ENCODE data around the gene PPIP5K2. TPM values are rescaled to one million over a fixed set of nuclear protein-coding genes. Genes with fewer than 3 reads are reported as not detected.
"Not testable (repeated sequence)": the region's sequence is repeated elsewhere in the genome, so short reads cannot be mapped to it uniquely, and the experiment has no call there.

The PPIP5K2 gene
- polyA plus RNA-seq, 2 donors, result 10.5 to 15.1 TPM

DNA sequence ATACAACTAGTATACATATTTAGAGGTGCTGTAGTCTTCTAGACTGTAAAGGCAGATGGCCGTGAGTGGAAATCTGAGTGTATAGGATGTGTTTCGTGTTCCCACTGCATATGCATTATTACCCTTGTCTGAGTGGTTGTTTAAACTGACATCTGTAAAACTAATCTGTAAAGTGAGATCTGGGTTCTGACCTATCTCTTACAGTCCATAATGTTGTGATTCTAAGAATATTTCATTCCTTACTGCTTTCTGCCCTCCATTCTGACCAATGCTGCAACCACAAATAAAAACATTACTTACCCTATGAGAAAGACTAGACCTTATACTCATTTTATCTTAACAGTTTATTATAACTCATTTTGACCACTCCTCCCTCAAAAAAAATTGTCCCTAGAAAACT lies 90.9 kb downstream of the PPIP5K2 start:
- WGBS, 2 donors, result 98 to 100% methylated on average over 2 of the region's 2 CpGs
- no peaks in the 10 kb centered on the region for H3K36me3 ChIP-seq (ENCODE audit: control insufficient read depth in 2 of 2, insufficient read depth in 2 of 2, low read length in 1 of 2)
- no peak overlapping the region for H3K4me3 ChIP-seq (ENCODE audit: low read depth in 1 of 2, low read length in 2 of 2)
- no peaks in the 10 kb centered on the region for H3K4me1 ChIP-seq (ENCODE audit: control insufficient read depth in 2 of 2, insufficient read depth in 2 of 2, low read length in 1 of 2)
- no peaks in the 10 kb centered on the region for H3K9me3 ChIP-seq (ENCODE audit: control insufficient read depth in 2 of 2, insufficient read depth in 1 of 2, low read depth in 1 of 2, low read length in 1 of 2)
- no peaks in the 10 kb centered on the region for H3K27me3 ChIP-seq (ENCODE audit: control insufficient read depth in 1 of 2, insufficient read depth in 2 of 2, low read length in 2 of 2)
- no peak overlapping the region for H3K27ac ChIP-seq (ENCODE audit: low read depth in 2 of 2, low read length in 1 of 2)

DNA sequence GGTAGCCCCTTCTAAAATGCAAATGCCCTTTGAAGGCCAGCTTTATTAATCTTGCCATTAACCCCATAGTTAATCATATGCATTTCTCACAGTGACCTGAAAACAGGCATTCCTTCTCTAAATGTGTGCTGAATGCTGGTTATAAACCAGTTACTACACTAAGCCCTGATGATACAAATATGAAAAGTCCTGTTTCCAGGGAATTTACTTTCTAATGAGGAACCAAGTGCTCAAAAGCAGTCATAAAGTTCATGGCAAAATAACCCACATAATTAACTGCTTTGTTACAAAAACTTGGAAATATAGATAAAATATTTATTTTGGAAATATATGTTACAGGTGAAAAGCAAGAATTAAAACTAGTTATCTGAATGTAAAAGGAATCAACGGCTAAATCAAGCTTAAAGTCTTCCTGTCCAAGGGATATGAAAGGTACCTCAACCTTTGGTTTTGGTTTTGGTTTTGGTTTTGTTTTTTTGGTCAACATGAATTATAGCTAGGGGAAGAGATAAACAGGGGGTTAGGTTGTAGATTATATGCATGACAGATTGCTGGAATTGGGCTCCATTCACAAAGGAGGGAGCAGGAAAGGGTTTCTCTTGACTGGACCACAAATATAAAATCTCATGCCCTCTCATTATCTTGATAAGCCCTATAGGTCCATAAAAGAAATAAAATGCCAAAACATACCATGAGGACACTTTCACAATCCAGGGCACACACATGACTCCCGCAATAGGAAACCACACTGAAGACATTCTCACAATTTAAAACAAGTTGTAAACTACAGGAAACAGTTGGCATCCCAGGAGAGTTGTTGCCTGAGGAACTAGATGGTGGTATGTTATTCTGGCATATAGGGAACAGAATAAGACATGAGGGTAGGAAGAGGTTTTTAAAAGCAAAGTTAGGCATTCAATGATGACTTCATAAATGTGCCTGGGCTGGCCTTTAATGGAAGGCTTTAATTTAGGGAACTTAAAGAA lies 91.8 kb downstream of the PPIP5K2 start:
- Histone ChIP-seq H3K27me3 (ENCODE audit: control insufficient read depth in 1 of 2, insufficient read depth in 2 of 2, low read length in 2 of 2) (no peaks in the 10 kb centered on the region), H3K36me3 (ENCODE audit: control insufficient read depth in 2 of 2, insufficient read depth in 2 of 2, low read length in 1 of 2) (no peaks in the 10 kb centered on the region), H3K4me1 (ENCODE audit: control insufficient read depth in 2 of 2, insufficient read depth in 2 of 2, low read length in 1 of 2) (no peaks in the 10 kb centered on the region), H3K27ac (ENCODE audit: low read depth in 2 of 2, low read length in 1 of 2) (no peak overlapping the region), H3K9me3 (ENCODE audit: control insufficient read depth in 2 of 2, insufficient read depth in 1 of 2, low read depth in 1 of 2, low read length in 1 of 2) (no peaks in the 10 kb centered on the region), H3K4me3 (ENCODE audit: low read depth in 1 of 2, low read length in 2 of 2) (no peak overlapping the region)
- 64 to 78% methylated on average over 2 of the region's 2 CpGs for WGBS, 2 donors

DNA sequence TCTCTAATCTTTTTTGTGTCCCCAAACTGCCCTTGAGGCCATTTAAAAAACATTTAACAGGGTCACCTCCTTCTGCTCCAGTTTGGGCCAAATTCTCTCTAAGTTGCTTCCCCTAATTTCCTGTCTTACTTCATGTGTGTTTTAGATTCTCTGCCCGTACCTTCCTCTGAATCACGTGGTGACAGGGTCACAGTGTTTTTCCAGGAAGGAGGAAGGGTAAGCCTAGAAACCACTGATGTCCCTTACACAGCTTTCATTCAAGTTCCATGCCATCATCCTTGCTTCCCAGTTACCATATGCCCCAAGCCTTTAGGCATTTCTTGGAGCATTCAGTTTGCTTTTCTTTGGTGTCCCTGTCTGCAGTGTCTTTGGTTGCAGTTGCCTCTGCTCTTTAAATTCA lies 96.0 kb downstream of the PPIP5K2 start:
- no peak overlapping the region for H3K27ac ChIP-seq (ENCODE audit: low read depth in 2 of 2, low read length in 1 of 2)
- H3K4me1 ChIP-seq (ENCODE audit: control insufficient read depth in 2 of 2, insufficient read depth in 2 of 2, low read length in 1 of 2), result no peaks in the 10 kb centered on the region
- H3K9me3 ChIP-seq (ENCODE audit: control insufficient read depth in 2 of 2, insufficient read depth in 1 of 2, low read depth in 1 of 2, low read length in 1 of 2), result no peaks in the 10 kb centered on the region
- H3K27me3 ChIP-seq (ENCODE audit: control insufficient read depth in 1 of 2, insufficient read depth in 2 of 2, low read length in 2 of 2), result no peaks in the 10 kb centered on the region
- no peaks in the 10 kb centered on the region for H3K36me3 ChIP-seq (ENCODE audit: control insufficient read depth in 2 of 2, insufficient read depth in 2 of 2, low read length in 1 of 2)
- 32 to 36% methylated on average over 2 of the region's 2 CpGs for WGBS, 2 donors
- no peak overlapping the region for H3K4me3 ChIP-seq (ENCODE audit: low read depth in 1 of 2, low read length in 2 of 2)

DNA sequence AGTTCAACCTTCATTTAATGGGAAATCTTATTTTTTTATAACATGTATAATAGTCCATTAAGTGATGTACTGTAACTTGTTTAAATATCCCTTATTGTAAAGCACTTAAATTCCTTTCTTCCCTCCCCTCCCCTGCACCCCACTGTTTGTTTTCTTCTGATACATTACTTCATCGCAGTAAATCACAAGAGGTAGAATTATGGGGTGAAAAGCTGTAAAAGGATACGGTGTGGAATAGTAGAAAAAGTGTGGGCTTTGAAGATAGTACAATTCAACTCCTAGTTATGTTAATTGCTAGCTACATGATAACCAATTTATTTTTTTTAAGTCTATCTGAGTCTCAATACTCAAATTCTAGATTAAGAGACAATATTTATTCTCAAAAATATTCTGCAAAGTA lies 96.6 kb downstream of the PPIP5K2 start:
- H3K36me3 ChIP-seq (ENCODE audit: control insufficient read depth in 2 of 2, insufficient read depth in 2 of 2, low read length in 1 of 2), result no peaks in the 10 kb centered on the region
- H3K4me3 ChIP-seq (ENCODE audit: low read depth in 1 of 2, low read length in 2 of 2), result no peak overlapping the region
- WGBS, 2 donors, result 68 to 72% methylated on average over 2 of the region's 2 CpGs
- H3K27me3 ChIP-seq (ENCODE audit: control insufficient read depth in 1 of 2, insufficient read depth in 2 of 2, low read length in 2 of 2), result no peaks in the 10 kb centered on the region
- no peak overlapping the region for H3K27ac ChIP-seq (ENCODE audit: low read depth in 2 of 2, low read length in 1 of 2)
- H3K4me1 ChIP-seq (ENCODE audit: control insufficient read depth in 2 of 2, insufficient read depth in 2 of 2, low read length in 1 of 2), result no peaks in the 10 kb centered on the region
- H3K9me3 ChIP-seq (ENCODE audit: control insufficient read depth in 2 of 2, insufficient read depth in 1 of 2, low read depth in 1 of 2, low read length in 1 of 2), result no peaks in the 10 kb centered on the region

DNA sequence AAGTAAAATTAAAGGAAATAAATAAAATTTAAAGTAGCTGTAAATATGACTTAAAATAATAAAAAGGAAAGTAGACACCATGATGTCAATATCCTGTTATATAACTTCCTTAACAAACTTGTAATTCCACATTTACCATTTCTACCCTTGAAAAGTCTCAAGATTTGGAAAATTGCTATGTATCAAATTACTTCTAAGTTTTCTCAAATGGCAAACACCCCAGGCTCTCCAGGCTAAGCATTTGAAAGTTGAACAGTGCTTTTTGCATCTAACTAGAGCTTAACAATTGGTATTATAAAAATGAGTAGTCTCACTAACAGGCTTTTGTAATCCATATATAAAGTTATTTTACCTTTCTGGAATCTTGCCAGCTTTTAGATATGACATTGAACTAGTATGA lies 97.0 kb downstream of the PPIP5K2 start:
- H3K27ac ChIP-seq (ENCODE audit: low read depth in 2 of 2, low read length in 1 of 2), result no peak overlapping the region
- H3K36me3 ChIP-seq (ENCODE audit: control insufficient read depth in 2 of 2, insufficient read depth in 2 of 2, low read length in 1 of 2), result no peaks in the 10 kb centered on the region
- no peak overlapping the region for H3K4me3 ChIP-seq (ENCODE audit: low read depth in 1 of 2, low read length in 2 of 2)
- no peaks in the 10 kb centered on the region for H3K27me3 ChIP-seq (ENCODE audit: control insufficient read depth in 1 of 2, insufficient read depth in 2 of 2, low read length in 2 of 2)
- H3K4me1 ChIP-seq (ENCODE audit: control insufficient read depth in 2 of 2, insufficient read depth in 2 of 2, low read length in 1 of 2), result no peaks in the 10 kb centered on the region
- no peaks in the 10 kb centered on the region for H3K9me3 ChIP-seq (ENCODE audit: control insufficient read depth in 2 of 2, insufficient read depth in 1 of 2, low read depth in 1 of 2, low read length in 1 of 2)

DNA sequence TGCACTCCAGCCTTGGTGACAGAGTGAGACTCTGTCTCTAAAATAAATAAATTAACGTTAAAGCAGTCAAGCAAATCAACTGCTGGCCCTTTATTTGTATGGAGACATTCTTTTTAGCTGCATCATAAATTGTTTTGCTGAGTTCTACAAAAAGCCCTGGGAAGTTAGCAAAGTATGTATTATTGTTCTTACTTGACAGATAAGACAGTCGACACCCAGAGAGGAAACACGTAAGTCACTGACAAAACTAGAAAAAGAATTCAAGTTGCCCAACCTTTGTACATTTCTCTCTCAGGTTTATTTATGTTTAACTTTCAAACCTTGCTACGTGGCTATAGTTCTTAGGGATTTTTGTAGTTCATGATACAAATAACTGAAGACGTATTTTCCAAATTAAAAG lies 98.1 kb downstream of the PPIP5K2 start:
- Histone ChIP-seq H3K4me1 (ENCODE audit: control insufficient read depth in 2 of 2, insufficient read depth in 2 of 2, low read length in 1 of 2) (no peaks in the 10 kb centered on the region), H3K36me3 (ENCODE audit: control insufficient read depth in 2 of 2, insufficient read depth in 2 of 2, low read length in 1 of 2) (no peaks in the 10 kb centered on the region), H3K27ac (ENCODE audit: low read depth in 2 of 2, low read length in 1 of 2) (no peak overlapping the region), H3K4me3 (ENCODE audit: low read depth in 1 of 2, low read length in 2 of 2) (no peak overlapping the region), H3K27me3 (ENCODE audit: control insufficient read depth in 1 of 2, insufficient read depth in 2 of 2, low read length in 2 of 2) (no peaks in the 10 kb centered on the region), H3K9me3 (ENCODE audit: control insufficient read depth in 2 of 2, insufficient read depth in 1 of 2, low read depth in 1 of 2, low read length in 1 of 2) (no peaks in the 10 kb centered on the region)
- WGBS, 2 donors, result 62 to 69% methylated on average over 5 of the region's 5 CpGs

DNA sequence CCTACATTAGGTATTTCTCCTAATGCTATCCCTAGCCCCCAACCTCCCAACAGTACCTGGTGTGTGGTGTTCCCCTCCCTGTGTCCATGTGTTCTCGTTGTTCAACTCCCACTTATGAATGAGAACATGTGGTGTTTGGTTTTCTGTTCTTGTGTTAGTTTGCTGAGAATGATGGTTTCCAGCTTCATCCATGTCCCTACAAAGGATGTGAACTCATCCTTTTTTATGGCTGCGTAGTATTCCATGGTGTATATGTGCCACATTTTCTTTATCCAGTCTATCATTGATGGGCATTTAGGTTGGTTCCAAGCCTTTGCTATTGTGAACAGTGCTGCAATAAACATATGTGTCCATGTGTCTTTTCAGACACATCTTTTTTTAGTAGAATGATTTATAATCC lies 99.0 kb downstream of the PPIP5K2 start:
- 90 to 96% methylated on average over 2 of the region's 2 CpGs for WGBS, 2 donors
- H3K4me3 ChIP-seq (ENCODE audit: low read depth in 1 of 2, low read length in 2 of 2); H3K27me3 ChIP-seq (ENCODE audit: control insufficient read depth in 1 of 2, insufficient read depth in 2 of 2, low read length in 2 of 2): not testable (repeated sequence)

DNA sequence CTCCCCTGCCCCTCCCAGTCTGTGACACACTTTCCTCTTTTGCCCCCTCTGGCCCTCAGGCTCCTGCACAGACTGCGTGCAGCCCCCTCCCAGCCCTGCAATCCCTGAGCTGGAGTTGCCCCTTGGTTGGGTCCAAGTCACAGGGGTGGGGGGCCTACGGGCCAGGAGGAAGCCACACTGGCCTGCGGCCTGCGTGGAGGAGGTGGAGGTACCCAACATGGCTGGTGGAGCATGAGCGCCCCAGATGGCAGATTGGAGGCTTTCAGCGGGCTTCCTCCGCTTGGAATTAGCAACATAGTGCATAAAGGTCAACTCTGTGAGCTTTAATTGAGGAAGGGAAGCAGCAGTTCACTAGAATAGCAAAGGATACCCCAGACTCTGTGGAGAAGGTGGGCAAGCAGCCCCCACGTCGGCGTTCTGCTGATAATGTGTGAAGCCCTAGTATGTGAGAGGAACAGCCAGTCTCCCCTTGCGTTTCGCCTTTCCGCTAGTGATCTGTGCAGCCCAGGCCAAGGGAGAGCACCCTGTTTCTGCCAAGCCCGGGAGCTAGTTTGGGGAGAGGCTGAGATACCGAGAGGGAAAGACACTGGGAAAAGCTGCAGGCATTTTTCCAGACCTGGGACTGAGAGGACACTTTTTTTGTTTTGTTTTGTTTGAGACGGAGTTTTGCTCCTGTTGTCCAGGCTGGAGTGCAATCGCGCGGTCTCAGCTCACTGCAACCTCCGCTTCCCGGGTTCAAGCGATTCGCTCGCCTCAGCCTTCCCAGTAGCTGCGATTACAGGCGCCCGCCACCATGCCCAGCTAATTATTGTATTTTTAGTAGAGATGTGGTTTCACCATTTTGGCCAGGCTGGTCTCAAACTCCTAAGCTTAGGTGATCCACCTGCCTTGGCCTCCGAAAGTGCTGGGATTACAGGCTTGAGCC lies 103.2 kb downstream of the PPIP5K2 start:
- Histone ChIP-seq H3K36me3 (ENCODE audit: control insufficient read depth in 2 of 2, insufficient read depth in 2 of 2, low read length in 1 of 2) (no peaks in the 10 kb centered on the region), H3K4me3 (ENCODE audit: low read depth in 1 of 2, low read length in 2 of 2) (no peak overlapping the region), H3K27me3 (ENCODE audit: control insufficient read depth in 1 of 2, insufficient read depth in 2 of 2, low read length in 2 of 2) (peaks cover 0 to 4% of the 10 kb centered on the region in 2 donors), H3K4me1 (ENCODE audit: control insufficient read depth in 2 of 2, insufficient read depth in 2 of 2, low read length in 1 of 2) (no peaks in the 10 kb centered on the region), H3K27ac (ENCODE audit: low read depth in 2 of 2, low read length in 1 of 2) (no peak overlapping the region), H3K9me3 (ENCODE audit: control insufficient read depth in 2 of 2, insufficient read depth in 1 of 2, low read depth in 1 of 2, low read length in 1 of 2) (no peaks in the 10 kb centered on the region)
- 93 to 95% methylated on average over 28 of the region's 28 CpGs for WGBS, 2 donors

More for the DNA sequence above, 99.0 kb downstream of the PPIP5K2 start:
- not testable (repeated sequence) for H3K4me1 ChIP-seq (ENCODE audit: control insufficient read depth in 2 of 2, insufficient read depth in 2 of 2, low read length in 1 of 2); H3K9me3 ChIP-seq (ENCODE audit: control insufficient read depth in 2 of 2, insufficient read depth in 1 of 2, low read depth in 1 of 2, low read length in 1 of 2); H3K36me3 ChIP-seq (ENCODE audit: control insufficient read depth in 2 of 2, insufficient read depth in 2 of 2, low read length in 1 of 2); H3K27ac ChIP-seq (ENCODE audit: low read depth in 2 of 2, low read length in 1 of 2)

DNA sequence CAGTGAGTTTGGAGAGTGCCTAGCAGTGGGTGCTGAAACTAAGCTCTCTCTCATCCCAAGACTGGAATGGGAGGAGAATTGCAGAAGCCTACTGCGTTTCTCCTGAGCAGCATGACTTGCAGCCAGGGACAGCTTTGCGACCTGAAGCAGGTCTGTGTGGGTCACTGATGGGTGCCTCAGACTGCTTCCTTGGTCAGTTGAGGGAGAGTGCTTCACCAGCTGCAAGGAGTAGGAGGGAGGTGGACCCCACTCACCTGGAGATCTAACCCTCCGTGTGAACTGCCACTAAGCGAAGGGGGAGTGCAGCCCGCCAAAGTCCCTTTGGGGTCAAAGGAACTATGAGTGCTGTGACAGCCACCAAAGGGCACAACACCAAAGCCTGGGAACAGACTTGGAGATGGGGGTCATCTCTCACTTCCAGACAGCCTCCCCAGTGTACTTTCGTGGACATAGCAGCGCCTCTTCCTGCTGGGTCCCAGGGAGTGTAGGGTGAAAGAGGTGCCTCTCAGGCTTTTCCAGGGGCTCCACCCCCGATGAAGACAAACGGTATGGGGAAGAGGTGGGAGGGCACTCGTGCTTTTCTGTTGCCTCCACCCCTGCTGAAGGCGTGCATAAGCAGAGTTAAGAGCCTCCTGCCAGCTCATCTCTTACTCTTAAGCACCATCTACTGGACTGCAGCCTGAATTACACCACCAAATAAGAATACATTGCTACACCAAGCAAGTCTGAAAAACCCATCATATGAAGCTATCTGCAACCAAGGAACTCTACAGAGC lies 104.2 kb downstream of the PPIP5K2 start:
- no peak overlapping the region for H3K27ac ChIP-seq (ENCODE audit: low read depth in 2 of 2, low read length in 1 of 2)
- H3K27me3 ChIP-seq (ENCODE audit: control insufficient read depth in 1 of 2, insufficient read depth in 2 of 2, low read length in 2 of 2), result peaks cover 0 to 4% of the 10 kb centered on the region in 2 donors
- no peaks in the 10 kb centered on the region for H3K4me1 ChIP-seq (ENCODE audit: control insufficient read depth in 2 of 2, insufficient read depth in 2 of 2, low read length in 1 of 2)
- H3K9me3 ChIP-seq (ENCODE audit: control insufficient read depth in 2 of 2, insufficient read depth in 1 of 2, low read depth in 1 of 2, low read length in 1 of 2), result no peaks in the 10 kb centered on the region
- WGBS, 2 donors, result 56 to 60% methylated on average over 11 of the region's 11 CpGs
- H3K4me3 ChIP-seq (ENCODE audit: low read depth in 1 of 2, low read length in 2 of 2), result no peak overlapping the region
- H3K36me3 ChIP-seq (ENCODE audit: control insufficient read depth in 2 of 2, insufficient read depth in 2 of 2, low read length in 1 of 2), result no peaks in the 10 kb centered on the region
